ENCODE results near the gene ACSBG1.
"Not testable (repeated sequence)": the region's sequence is repeated elsewhere in the genome, so short reads cannot be mapped to it uniquely, and the experiment has no call there.

Gene ACSBG1

DNA sequence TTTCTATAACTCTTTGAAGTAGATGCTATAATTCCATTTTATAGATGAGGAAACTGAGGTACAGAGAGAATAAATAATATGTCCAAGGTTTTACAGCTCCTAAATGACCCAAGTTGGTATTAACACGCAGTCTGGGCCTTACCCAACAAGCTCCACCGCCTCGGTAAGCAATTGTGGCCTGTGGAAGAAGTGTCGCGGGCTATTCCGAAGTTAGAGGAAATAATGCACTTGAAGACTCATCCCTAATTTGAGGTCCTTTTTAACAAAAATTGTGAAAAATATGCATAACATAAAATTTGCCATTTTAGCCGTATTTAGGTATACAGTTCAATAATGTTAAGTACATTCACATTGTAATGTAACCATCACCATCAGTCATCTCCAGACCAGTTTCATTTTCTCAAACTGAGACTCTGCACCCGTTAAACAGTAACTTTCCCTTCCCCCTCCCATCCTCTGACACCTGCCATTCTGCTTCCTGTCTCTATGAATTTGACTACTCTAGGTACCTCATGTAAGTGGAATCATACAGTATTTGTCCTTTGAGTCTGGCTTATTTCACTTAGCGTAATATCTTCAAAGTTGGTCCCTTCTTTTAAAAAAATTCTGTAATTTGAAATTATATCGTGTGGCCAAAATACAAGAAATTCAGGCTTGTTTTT is 67.0 kb downstream of the ACSBG1 start:
- DNase-seq (ENCODE audit: low spot score): no peak

DNA sequence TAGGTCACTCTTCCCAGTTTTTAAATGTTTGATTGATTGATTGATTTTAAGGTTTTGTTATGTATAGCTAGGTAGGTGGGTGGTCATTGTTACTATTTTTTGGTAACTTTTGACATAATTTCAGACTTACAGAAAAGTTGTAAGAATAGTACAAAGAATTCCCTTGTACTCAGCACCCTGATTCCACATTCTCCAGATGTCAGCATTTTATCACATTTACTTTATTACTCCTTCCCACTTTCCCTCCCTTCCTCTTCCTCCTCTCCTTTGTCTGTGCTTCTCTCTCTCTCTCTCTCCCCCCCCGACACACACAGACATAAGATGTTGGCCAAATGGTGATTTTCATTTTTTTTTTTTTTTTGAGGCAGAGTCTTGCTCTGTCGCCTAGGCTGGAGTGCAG is 70.4 kb downstream of the ACSBG1 start:
- no peak for DNase-seq (ENCODE audit: low spot score)

DNA sequence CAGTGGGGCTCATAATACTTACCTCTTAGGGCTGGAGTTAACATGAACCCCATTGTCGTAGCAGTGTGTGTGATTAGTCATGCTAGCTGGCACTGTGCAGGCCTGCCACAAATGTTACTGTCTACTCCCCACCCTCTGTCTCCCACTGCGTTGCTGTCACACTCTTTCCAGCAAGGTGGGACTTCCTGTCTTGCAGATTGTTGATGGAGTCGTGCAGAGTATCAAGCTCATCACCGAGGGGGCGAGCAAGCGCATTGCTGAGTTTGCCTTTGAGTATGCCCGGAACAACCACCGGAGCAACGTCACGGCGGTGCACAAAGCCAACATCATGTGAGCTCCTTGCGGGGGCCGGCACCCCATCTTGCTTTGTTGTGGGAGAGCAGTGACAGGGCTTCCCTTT is 72.3 kb downstream of the ACSBG1 start:
- DNase-seq (ENCODE audit: low spot score): peak; percentile 76

DNA sequence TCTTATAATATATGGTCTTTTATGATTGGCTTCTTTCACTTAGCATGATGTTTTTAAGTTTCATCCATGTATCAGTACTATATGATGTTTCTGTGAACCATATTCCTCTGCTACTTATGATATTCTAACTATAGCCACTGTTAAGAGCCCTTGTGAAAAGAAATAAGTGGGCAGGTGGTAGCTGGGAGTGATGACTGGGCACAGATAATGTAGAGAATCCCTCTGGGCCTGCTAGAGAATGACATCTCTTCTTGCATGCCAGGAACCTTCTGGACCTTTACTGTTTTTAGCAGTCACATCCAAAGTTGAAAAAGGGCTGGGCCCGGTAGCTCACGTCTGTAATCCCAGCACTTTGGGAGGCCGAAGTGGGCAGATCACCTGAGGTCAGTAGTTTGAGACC is 75.0 kb downstream of the ACSBG1 start:
- DNase-seq (ENCODE audit: low spot score): no peak

DNA sequence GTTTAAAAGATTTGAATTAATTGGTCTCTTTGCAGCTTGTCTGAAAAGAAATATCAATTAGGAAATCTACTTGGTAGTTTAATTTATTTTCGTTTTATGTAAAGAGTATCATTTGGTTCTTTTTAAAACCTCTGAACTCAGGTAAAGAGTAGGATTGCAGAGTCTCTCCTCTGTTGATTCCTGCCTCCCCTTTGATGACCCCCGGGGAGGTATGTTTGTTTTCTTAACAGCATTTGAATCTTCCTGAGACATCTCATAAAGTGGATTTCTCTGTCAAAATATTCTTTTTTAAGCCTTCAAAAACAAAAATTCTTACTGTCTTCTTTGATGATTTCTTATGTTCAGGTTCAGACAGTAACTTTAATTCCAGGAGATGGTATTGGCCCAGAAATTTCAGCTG is 77.2 kb downstream of the ACSBG1 start:
- DNase-seq (ENCODE audit: low spot score): no peak

DNA sequence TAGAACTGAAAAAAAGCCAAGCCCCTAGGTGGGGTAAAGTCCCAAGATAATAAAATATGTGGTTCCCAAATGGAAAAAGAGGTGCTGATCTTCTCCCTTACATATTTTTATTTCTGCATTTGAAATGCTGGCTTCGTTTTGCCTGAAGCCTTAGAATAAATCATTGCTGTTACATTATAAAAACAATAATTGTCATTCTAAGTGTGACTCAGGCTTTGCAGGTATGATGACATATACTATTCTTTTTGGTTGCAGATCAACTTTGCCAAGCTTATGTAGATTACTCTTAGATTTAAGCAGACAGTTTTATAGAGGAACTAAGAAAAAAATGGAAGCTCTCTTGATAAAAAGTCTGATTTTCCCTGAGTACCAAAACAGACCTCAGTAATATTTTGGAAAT is 77.7 kb downstream of the ACSBG1 start:
- DNase-seq (ENCODE audit: low spot score): no peak

DNA sequence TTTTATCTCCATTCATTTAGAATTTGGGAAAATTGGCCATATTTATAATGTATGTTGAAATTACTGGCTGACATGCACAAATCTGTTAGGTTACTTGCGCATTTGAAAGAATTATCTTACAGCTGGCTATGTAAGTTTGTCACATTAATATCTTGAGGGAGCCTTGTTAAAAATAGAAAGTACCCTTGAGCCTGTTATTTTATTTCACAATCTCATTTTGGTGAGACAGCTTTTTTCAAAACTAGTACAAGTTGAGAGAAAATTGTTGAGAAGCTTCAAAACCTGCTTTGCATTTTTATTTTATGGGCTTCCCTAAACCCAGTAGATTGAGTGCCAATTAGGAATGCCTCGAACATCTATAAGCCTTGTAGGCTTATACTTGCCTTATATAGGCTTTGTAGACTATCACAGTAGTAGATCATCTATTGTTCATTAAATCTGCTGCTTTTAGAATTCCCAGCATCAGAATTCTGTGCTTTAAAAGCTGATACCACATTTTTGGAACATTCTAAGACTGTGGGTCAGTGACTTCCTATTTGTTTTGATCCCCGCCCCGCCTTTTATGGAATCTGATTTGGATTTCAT is 78.9 kb downstream of the ACSBG1 start:
- DNase-seq (ENCODE audit: low spot score): no peak

DNA sequence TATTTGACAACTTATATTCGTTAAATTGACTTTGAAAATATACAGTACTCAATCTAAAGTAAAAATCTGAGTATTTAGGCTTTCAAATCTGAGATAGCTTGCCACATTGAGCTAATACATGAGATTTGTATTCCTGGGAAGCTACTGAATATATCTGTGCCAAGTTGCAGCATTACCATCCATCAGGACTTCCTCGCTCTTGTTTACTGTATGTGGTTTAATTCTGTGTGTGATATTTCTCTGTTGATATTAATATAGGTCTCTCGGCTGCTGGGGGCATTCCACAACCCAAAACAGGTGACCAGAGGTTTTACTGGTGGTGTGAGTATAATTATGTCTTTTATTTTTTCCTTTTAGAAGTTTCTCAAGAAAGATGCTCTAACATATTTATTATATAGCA is 79.4 kb downstream of the ACSBG1 start:
- no peak for DNase-seq (ENCODE audit: low spot score)

DNA sequence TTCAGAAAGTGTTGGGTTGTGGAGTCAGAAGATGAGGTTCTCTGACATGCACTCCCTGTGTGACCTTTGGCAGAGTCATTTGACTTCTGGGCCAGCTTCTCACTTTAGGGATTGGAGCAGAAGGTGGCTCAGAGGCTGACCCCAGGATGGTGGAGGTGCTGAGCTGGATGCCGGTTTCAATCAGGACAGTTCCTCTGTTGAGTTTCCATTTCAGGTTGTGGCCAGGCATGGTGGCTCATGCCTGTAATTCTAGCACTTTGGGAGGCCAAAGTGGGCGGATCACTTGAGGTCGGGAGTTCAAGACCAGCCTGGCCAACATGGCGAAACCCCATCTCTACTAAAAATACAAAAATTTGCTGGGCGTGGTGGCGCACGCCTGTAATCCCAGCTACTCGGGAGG is 83.3 kb downstream of the ACSBG1 start:
- not testable (repeated sequence) for DNase-seq (ENCODE audit: low spot score)

DNA sequence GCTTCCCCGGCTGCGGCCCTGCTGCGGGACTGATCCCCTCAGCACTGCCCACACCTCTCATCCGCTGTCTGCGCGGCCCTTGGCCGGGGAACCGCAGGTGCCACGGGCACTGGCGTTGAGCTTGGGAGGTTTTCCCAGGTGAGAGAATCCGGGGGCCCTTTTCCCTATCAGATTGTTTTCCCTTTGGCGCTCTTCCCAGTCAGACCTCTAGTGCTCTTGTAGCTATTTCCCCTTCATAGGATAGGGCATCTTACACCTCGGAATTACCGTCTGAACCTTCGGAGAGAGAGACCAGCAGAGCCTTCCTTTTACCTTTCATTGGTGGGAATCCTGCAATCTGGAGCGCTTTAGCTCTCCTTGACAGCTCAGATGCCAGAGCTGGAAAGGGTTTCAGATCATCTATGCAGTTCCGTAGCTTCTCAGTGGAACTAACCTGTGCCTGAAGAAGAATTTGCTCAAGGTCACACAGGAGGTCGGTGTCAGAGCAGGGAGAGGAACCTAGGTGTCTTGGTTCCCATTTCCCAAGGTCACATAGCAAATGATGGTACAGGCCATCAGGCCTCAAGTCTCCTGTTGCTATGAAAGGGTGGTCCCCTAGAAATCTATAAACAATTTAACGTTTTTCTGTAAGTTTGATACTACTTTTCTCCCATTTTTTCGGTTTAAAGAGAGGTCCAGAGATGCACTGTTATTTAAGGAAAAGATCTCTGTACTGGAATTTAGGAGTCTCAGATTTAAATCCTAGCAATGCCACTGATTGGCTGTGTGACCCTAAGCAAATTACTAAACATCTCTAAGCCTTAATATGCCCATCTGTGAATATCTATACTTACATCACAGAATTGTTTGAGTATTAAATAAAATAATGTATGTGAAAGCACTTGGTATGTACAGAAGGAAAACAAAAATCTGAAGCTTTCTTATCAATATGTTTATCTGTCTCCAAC is 84.3 kb downstream of the ACSBG1 start:
- peak; percentile 23 for DNase-seq (ENCODE audit: low spot score)

DNA sequence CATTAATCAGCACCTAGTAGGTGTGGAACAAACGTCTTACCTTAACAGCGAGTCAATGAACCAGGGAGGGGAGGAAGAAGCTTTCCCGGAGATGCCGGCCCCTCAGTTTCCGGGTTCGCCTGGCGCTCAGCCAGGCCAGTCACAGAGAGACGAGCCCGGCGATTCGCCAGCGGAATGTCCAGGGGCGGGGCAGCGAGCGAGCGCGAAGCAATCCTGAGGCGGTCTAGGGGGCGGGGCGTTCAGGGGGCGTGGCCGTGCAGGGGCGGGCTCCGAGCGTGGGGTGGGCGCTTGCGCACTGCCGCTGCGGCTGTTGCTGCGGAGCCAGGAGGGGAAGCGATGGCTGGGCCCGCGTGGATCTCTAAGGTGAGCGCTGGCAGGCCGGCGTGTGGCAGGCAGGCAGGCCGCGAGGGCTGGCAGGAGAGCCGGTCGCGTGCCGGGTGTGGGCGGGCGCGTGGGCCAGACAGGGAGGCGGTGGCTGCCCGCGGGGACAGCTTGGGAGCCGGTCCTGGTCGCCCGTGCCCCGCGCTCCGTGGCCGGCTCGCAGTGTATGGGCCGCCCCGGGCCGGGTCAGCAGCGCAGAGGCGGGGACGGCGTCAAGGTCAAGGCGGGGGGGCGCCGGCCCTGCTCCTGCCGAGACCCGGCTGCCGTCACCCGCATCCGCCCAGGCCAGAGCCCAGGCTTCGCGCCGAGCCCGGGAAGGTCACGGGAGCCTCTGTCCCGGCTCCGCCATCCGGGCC is 85.1 kb downstream of the ACSBG1 start, which contains the start of gene IDH3A:
Gene IDH3A (plus strand): TSS at position 295 of the 737 bp plus-strand sequence. CDS start 42 bp downstream, at position 337.
- peak; percentile 99 for DNase-seq (ENCODE audit: low spot score)

DNA sequence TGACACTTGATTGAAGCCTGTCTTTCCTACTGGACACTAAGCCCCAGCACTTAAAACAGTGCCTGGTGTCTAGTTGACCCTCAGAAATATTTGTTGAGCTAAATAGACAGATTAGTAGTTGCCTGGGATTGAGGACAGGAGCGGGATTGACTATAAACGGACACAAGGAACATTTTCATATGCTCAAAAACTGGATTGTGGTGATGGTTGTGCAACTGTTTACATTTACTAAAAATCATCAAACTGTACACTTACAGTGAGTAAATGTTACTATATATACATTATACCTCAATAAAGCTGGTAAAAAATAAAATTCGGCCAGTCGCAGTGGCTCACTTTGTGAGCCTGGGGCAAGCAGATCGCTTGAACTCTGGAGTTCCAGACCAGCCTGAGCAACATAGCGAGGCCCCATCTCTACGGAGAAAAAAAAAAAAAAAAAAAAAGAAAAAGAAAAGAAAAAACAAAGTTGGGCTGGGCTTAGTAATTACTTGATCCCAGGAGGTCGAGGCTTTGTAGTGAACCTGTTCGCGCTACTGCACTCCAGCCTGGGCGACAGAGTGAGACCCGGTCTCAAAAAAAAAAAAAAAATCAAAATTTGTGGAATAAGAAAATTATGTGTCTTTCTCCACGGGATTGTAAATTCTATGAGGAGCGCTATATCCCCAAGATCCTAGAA is 85.8 kb downstream of the ACSBG1 start:
- DNase-seq (ENCODE audit: low spot score): no peak

DNA sequence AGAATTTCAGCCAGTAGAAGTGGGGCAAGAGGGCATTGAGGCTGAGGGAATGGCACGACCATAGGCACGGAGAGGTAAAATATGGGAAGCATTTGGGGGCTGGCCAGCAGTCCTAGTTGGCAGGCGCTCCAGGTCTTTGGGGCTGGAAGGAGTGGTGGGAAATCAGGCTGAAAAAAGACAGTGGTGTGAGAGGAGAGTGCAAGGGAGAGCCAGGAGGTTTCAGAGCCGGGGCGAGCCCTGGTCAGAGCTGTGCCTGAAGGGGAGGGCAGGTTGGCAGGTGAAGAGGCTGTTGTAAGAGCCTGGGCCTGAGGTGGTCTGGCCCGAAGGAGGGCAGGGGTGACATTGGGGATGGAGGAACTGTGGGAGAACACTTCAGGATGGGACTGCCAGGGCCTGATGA is 86.8 kb downstream of the ACSBG1 start:
- DNase-seq (ENCODE audit: low spot score): no peak

DNA sequence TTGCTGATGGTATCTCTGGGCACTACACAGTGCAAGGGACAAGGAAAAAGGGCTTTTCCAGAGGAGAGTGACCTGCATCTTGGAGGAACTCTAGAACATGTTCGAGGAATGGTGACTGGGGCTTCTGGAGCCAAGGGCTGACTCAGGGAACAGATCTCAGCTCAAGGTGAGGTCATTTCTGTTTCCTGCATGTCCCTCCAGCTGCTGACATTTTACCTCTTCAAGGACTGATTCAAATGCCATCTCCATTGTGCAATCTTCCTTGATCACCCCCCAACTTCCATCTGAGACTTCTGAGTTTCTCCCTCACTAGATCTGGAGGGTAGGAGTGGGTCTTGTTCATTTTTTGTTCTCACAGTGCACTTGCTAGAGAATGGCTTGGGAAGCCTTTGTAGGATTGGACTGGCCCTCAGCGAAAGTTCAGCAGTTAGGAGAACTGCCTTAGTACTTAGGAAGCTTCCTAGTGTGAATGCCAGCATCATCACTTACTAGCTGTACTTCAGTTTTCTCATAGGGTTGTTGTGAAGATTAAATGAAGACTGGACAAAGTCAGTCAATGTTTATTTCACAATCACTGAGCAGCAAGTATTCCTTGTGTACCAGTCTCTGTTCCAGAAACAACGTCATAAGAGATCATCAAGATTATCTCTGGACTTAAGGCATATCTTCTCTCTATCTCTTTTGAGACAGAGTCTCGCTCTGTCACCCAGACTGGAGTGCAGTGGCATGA is 87.8 kb downstream of the ACSBG1 start:
- no peak for DNase-seq (ENCODE audit: low spot score)

DNA sequence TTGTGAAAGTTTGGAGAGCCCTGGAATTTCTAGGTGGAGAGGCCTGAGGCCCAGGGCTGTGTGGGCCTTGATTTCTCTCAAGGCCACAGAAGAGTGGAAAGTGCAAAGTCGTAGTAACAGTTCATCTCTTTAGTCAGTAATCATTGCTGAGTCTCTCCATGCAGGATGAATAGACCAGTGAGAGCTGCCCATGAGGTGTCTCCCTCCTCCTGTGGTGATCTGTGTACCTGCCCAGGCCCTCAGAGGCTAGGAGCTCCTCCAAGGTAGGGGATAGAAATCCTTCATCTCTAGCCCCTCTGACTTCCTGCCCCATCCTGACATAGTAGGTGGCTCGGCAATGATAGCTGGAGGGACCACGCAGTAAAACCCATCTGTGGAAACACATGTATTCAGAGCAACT is 92.0 kb downstream of the ACSBG1 start:
- no peak for DNase-seq (ENCODE audit: low spot score)

DNA sequence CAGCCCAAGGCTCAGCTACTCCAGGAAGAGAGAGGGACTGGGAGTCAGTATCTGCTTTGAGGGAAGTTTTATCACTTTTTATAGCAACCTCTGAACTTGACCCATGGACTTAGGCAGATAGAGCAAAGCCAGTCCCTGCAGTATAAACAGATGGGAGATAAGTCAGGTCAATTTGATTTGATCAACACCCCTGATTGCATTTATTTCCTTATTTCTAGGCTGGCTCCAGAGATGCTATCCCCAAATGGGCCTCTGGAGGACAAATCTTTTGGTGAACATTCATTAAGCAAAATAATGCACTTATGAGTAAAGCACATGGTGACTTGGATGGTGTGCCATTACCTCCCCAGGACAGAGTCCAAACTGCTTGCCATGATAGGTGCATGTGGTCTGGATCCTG is 94.1 kb downstream of the ACSBG1 start:
- DNase-seq (ENCODE audit: low spot score): no peak

DNA sequence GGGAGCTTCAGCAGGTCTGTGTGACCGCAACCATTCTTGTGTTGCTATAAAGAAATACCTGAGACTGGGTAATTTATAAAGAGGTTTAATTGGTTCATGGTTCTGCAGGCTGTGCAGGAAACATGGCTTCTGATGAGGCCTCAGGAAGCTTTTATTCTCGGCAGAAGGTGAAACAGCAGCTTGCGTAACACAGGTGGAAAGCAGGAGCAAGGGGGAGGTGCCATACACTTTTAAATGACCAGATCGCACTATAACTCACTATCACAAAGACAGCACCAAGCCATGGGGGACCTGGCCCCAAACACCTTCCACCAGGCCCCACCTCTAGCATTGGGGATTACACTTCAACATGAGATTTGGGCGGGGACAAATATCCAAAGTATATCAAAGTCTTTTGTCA is 94.8 kb downstream of the ACSBG1 start:
- DNase-seq (ENCODE audit: low spot score): no peak

DNA sequence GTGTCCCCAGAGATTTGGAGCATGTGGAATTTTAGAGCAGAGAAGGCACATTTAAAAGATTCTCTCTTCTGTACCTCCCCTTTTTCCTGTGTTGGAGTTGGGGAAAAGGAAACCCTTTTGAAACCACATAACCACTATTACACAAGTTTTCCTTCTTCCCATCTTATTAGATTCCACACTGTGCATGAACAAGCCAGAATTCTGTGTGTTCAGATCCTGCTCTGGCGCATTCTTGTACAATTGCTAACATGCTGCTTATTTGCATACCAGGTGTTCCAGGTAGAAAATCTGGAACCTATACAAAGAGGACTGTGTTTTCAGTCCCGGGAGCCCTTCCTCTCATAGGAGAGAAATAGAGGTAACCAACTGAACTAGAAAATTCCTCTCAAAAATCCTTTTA is 100.6 kb downstream of the ACSBG1 start:
- no peak for DNase-seq (ENCODE audit: low spot score)

DNA sequence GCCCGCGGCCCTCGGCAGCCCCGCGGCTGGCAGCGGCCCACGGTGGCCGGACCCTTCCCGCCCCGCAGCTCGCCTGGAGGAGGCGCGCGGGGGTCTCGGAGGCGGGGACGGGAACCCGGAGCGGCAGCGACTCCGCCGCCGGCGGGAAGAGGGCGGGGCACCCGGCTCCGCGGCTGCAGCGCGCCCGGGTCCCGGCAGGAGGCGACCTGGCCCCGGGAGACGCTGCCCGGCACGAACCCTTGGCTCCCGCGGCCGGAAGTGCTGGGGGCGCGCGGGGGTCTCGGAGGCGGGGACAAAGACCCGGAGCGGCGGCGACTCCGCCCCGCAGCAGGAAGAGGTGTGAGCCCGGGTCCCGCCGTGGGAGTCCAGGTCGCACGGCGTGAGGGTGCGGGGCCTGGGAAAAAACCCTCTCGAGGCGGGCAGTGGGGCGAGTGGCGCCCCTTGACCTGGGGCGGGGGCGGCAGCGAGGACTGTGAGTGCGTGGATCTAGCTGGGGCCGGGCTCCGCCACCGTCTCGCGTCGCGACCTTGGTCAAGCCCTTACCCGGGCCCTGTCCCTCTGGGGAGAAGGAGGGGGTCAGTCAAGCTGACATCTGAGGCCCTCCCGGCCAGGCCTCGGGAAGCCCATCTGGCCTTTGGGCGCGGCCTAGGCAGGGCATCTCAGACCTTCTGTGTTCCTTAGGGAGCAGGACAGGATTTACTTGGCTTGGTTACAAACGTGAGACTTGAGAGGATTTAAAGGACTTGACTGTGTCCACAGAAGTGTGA is 102.9 kb downstream of the ACSBG1 start, which contains the start of gene CIB2:
Gene CIB2 (minus strand): TSS at position 151 of the 767 bp plus-strand sequence. CDS start 230 bp downstream, outside the sequence.
- DNase-seq (ENCODE audit: low spot score): peak; percentile 60
